ENCODE measurements around the gene NADSYN1. TPM values are rescaled to one million over a fixed set of nuclear protein-coding genes. Genes with fewer than 3 reads are reported as not detected.

Gene NADSYN1
- total RNA-seq, 1 donor from 2014 or later, result 75.9 TPM

DNA sequence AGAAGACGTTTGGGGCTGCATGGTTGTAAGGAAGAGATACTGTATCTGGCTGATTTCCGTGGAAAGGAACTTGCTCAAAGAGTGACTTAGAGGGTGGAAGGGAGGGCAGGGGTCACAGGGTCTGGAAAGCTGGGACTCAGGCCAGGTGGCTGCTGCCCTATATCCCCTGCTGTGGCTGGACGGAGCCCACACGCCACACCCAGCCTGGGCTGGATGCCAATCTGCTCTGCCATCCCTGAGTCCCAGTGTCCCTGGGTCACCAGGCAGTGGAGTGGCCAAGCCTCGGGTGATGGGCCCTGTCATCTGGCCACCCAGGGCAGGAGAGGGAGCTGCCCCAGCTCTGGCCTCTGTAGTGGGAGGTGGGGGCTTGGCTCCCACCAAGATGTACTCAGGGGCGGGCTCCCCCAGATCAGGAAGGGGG is 47.6 kb downstream of the NADSYN1 start:
- intact Hi-C loops (cut with DNase I), result no loop called here
- DNase-seq (ENCODE audit: extremely low spot score in 2 of 2), result no peak

DNA sequence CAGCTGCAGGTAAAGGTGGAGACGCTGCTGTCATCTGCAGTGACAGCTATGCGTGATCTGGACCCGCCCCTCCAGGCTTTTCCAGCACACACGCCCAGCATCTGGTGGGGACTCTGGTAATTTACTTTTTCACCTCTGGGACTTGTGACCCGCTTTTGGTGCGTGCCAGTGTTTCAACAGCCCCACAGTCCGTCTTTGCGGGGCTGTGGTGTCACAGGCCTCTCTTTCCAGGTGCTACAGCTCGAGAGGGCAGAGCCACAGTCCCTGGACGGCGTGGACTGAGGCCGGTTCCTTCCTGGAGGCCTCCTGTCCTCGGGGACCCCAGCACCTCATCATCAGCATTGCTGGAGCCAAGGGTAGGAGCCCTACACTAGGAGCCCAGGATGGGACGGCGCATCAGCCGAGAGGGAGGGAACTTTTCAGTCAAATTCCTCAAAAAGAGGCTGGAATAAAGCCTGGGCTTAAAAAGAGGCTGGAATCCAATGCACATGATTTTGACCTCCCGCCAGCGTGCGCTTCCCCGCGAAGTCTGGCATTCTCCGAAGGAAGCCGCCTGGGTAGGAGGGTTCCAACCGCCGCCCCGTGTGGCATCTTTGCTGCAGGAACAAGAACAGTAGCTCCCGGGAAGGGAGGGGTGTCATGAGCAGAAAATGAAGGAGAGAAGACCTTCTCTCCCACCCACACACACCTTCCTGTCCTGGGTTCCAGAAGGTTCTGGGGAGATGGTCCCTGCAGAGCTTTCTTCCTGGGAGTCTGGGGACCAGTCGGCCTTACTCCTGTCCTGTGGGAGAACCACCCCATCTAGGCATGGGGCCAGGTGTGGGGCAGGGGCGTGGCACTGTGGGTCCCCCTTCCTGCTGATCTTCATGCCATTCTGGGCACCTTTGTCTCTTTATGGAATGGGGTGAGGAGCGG is 48.3 kb downstream of the NADSYN1 start:
- no peaks in the 10 kb centered on the region for H3K9me3 ChIP-seq
- no peaks in the 10 kb centered on the region for H3K27me3 ChIP-seq
- H3K36me3 ChIP-seq, result peaks cover 0 to 48% of the 10 kb centered on the region in 2 donors
- intact Hi-C loops (cut with DNase I), result no loop called here
- TF ChIP-seq POLR2AphosphoS5 (IDR thresholded peaks at IDR 0.05; ENCODE audit: insufficient read depth in 1 of 2, low read depth in 1 of 2), result no peak
- TF ChIP-seq, protein P1, sequence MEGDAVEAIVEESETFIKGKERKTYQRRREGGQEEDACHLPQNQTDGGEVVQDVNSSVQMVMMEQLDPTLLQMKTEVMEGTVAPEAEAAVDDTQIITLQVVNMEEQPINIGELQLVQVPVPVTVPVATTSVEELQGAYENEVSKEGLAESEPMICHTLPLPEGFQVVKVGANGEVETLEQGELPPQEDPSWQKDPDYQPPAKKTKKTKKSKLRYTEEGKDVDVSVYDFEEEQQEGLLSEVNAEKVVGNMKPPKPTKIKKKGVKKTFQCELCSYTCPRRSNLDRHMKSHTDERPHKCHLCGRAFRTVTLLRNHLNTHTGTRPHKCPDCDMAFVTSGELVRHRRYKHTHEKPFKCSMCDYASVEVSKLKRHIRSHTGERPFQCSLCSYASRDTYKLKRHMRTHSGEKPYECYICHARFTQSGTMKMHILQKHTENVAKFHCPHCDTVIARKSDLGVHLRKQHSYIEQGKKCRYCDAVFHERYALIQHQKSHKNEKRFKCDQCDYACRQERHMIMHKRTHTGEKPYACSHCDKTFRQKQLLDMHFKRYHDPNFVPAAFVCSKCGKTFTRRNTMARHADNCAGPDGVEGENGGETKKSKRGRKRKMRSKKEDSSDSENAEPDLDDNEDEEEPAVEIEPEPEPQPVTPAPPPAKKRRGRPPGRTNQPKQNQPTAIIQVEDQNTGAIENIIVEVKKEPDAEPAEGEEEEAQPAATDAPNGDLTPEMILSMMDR (IDR thresholded peaks at IDR 0.05), result no peak
- no peak for TF ChIP-seq POLR2A (IDR thresholded peaks at IDR 0.05)
- no peak overlapping the region for H3K27ac ChIP-seq
- H3K4me3 ChIP-seq, result no peak overlapping the region
- no peaks in the 10 kb centered on the region for H3K4me1 ChIP-seq
- DNase-seq (ENCODE audit: extremely low spot score in 2 of 2), result no peak

More for the DNA sequence above, 47.6 kb downstream of the NADSYN1 start:
- TF ChIP-seq POLR2AphosphoS5 (IDR thresholded peaks at IDR 0.05; ENCODE audit: insufficient read depth in 1 of 2, low read depth in 1 of 2) (no peak), POLR2A (IDR thresholded peaks at IDR 0.05) (no peak)
- TF ChIP-seq, protein P1 (IDR thresholded peaks at IDR 0.05), result no peak
- H3K27ac ChIP-seq, result no peak overlapping the region
- H3K36me3 ChIP-seq, result peaks cover 0 to 51% of the 10 kb centered on the region in 2 donors
- no peaks in the 10 kb centered on the region for H3K27me3 ChIP-seq
- no peaks in the 10 kb centered on the region for H3K4me1 ChIP-seq
- no peaks in the 10 kb centered on the region for H3K9me3 ChIP-seq
- H3K4me3 ChIP-seq, result no peak overlapping the region

DNA sequence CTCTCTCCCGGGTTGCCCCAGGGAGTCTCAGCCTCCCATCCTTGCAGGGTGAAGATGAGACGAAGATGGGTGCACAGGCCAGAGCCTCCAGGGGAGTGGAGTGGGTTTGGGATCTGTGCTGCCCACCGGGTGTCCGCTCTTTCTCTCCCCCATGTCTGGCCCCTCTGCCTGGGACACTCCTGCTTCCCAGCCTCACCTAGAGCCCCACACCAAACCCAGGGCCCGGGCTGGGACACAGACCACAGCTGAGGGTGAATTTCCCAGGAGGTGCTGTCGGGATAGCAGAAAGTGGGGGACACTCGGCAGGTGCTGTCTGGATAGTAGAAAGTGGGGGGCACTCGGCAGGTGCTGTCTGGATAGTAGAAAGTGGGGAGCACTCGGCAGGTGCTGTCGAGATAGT is 49.0 kb downstream of the NADSYN1 start:
- no peaks in the 10 kb centered on the region for H3K9me3 ChIP-seq
- no peak overlapping the region for H3K4me3 ChIP-seq
- DNase-seq (ENCODE audit: extremely low spot score in 2 of 2), result no peak
- no peaks in the 10 kb centered on the region for H3K4me1 ChIP-seq
- no peaks in the 10 kb centered on the region for H3K27me3 ChIP-seq
- H3K36me3 ChIP-seq, result peaks cover 0 to 43% of the 10 kb centered on the region in 2 donors
- TF ChIP-seq, protein P1 (IDR thresholded peaks at IDR 0.05), result no peak
- TF ChIP-seq POLR2A (IDR thresholded peaks at IDR 0.05), result no peak
- TF ChIP-seq POLR2AphosphoS5 (IDR thresholded peaks at IDR 0.05; ENCODE audit: insufficient read depth in 1 of 2, low read depth in 1 of 2), result no peak
- H3K27ac ChIP-seq, result no peak overlapping the region
- intact Hi-C loops (cut with DNase I), result no loop called here

DNA sequence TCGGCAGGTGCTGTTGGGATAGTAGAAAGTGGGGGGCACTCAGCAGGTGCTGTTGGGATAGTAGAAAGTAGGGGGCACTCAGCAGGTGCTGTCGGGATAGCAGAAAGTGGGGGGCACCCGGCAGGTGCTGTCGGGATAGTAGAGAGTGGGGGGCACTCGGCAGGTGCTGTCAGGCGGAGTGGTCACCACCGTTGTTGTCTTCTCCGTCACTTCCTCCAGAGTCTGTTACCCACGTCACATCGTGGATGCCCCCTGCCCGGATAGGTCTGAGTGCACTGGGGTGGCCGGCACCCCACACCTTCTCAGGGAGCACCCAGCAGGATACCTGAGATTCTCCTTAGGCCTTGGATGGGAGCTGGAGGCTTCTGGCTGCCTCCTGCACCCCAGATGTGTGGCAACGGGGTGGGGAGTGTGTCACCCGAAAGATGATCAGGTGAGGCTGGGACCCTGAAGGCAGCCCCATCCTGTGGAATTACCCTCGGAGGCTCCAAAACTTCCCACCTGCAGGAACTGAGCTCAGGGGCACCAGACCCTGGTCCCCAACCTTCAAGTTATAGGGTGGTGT is 50.0 kb downstream of the NADSYN1 start:
- Histone ChIP-seq H3K27ac (no peak overlapping the region), H3K4me1 (no peaks in the 10 kb centered on the region), H3K9me3 (no peaks in the 10 kb centered on the region), H3K4me3 (no peak overlapping the region), H3K36me3 (peaks cover 0 to 34% of the 10 kb centered on the region in 2 donors), H3K27me3 (no peaks in the 10 kb centered on the region)
- intact Hi-C loops (cut with DNase I), result no loop called here
- no peak for DNase-seq (ENCODE audit: extremely low spot score in 2 of 2)
- TF ChIP-seq, protein P1 (IDR thresholded peaks at IDR 0.05), result no peak
- no peak for TF ChIP-seq POLR2AphosphoS5 (IDR thresholded peaks at IDR 0.05; ENCODE audit: insufficient read depth in 1 of 2, low read depth in 1 of 2)
- TF ChIP-seq POLR2A (IDR thresholded peaks at IDR 0.05), result no peak
